Measurements from ENCODE around the gene FNDC11. TPM values are rescaled to one million over a fixed set of nuclear protein-coding genes. Genes with fewer than 3 reads are reported as not detected.

FNDC11 gene
- total RNA-seq, 2 experiments from 2014 or later, result 1.7 to 1.8 TPM

- DNase-seq (peak in 3 of 14 experiments; percentile 1 to 31 (median 6)), ATAC-seq (ENCODE audit: poor library complexity) (no peak)
- intact Hi-C loops (cut with DNase I, micrococcal nuclease), result no loop called here
- Mint-ChIP-seq H3K27me3 (peaks cover 10% of the 10 kb centered on the region), H3K9me3 (peaks cover 4% of the 10 kb centered on the region), H3K4me3 (peak overlapping the region; percentile 88), H3K4me1 (ENCODE audit: low read depth) (peaks cover 11% of the 10 kb centered on the region), H3K36me3 (ENCODE audit: low read depth) (peaks cover 6% of the 10 kb centered on the region), H3K27ac (peak overlapping the region; percentile 65)
- Histone ChIP-seq H3K4me3 (ENCODE audit: low read length) (no peak overlapping the region), H3K4me1 (ENCODE audit: insufficient read depth, low read length) (peaks cover 28% of the 10 kb centered on the region), H3K27me3 (ENCODE audit: control insufficient read depth in 1 of 2, insufficient read depth in 2 of 2, low read length in 2 of 2) (no peaks in the 10 kb centered on the region), H3K9me3 (ENCODE audit: control insufficient read depth in 1 of 2, insufficient read depth in 1 of 2, low read length in 2 of 2) (peaks cover 0 to 6% of the 10 kb centered on the region in 2 experiments), H3K27ac (ENCODE audit: low read depth in 1 of 2, low read length in 2 of 2) (no peak overlapping the region), H3K36me3 (ENCODE audit: insufficient read depth, low read length) (peaks cover 12% of the 10 kb centered on the region)
- TF ChIP-seq, protein P1, sequence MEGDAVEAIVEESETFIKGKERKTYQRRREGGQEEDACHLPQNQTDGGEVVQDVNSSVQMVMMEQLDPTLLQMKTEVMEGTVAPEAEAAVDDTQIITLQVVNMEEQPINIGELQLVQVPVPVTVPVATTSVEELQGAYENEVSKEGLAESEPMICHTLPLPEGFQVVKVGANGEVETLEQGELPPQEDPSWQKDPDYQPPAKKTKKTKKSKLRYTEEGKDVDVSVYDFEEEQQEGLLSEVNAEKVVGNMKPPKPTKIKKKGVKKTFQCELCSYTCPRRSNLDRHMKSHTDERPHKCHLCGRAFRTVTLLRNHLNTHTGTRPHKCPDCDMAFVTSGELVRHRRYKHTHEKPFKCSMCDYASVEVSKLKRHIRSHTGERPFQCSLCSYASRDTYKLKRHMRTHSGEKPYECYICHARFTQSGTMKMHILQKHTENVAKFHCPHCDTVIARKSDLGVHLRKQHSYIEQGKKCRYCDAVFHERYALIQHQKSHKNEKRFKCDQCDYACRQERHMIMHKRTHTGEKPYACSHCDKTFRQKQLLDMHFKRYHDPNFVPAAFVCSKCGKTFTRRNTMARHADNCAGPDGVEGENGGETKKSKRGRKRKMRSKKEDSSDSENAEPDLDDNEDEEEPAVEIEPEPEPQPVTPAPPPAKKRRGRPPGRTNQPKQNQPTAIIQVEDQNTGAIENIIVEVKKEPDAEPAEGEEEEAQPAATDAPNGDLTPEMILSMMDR (IDR thresholded peaks at IDR 0.05), result no peak
- ChIA-PET POLR2A (interaction anchor here (0.5 kb wide), 1 partner anchor 205 kb away, joined by 3 read pairs; no protein-coding TSS in a partner anchor), CTCF (interaction anchor here (1.3 kb wide), 1 partner anchor 21 kb away, joined by 4 read pairs; no protein-coding TSS in a partner anchor)
Observed at GRCh38 chr20:63517376-63518309, 36.3 kb upstream of the FNDC11 start.

GRCh38 chr20:63518351-63518861, 35.6 kb upstream of the FNDC11 start:
- Histone ChIP-seq H3K9me3 (ENCODE audit: control insufficient read depth in 1 of 2, insufficient read depth in 1 of 2, low read length in 2 of 2) (peaks cover 0 to 12% of the 10 kb centered on the region in 2 experiments), H3K4me3 (ENCODE audit: low read length) (no peak overlapping the region), H3K27me3 (ENCODE audit: control insufficient read depth in 1 of 2, insufficient read depth in 2 of 2, low read length in 2 of 2) (no peaks in the 10 kb centered on the region), H3K36me3 (ENCODE audit: insufficient read depth, low read length) (peaks cover 18% of the 10 kb centered on the region), H3K4me1 (ENCODE audit: insufficient read depth, low read length) (peaks cover 29% of the 10 kb centered on the region), H3K27ac (ENCODE audit: low read depth in 1 of 2, low read length in 2 of 2) (no peak overlapping the region)
- TF ChIP-seq, protein P1 (IDR thresholded peaks at IDR 0.05), result no peak
- intact Hi-C loops (cut with DNase I, micrococcal nuclease), result no loop called here
- peak in 3 of 14 experiments; percentile 1 to 34 (median 3) for DNase-seq
- peak overlapping the region; percentile 88 for H3K4me3 Mint-ChIP-seq
- CTCF ChIA-PET, result interaction anchor here (1.2 to 1.3 kb wide), 2 partner anchors 21 to 22 kb away, joined by 4 read pairs; no protein-coding TSS in a partner anchor
- POLR2A ChIA-PET, result no interaction called here
- peaks cover 12% of the 10 kb centered on the region for H3K36me3 Mint-ChIP-seq (ENCODE audit: low read depth)
- peaks cover 1% of the 10 kb centered on the region for H3K9me3 Mint-ChIP-seq
- H3K27ac Mint-ChIP-seq, result no peak overlapping the region
- H3K27me3 Mint-ChIP-seq, result peaks cover 2% of the 10 kb centered on the region
- H3K4me1 Mint-ChIP-seq (ENCODE audit: low read depth), result peaks cover 13% of the 10 kb centered on the region
- ATAC-seq (ENCODE audit: poor library complexity), result no peak

DNA sequence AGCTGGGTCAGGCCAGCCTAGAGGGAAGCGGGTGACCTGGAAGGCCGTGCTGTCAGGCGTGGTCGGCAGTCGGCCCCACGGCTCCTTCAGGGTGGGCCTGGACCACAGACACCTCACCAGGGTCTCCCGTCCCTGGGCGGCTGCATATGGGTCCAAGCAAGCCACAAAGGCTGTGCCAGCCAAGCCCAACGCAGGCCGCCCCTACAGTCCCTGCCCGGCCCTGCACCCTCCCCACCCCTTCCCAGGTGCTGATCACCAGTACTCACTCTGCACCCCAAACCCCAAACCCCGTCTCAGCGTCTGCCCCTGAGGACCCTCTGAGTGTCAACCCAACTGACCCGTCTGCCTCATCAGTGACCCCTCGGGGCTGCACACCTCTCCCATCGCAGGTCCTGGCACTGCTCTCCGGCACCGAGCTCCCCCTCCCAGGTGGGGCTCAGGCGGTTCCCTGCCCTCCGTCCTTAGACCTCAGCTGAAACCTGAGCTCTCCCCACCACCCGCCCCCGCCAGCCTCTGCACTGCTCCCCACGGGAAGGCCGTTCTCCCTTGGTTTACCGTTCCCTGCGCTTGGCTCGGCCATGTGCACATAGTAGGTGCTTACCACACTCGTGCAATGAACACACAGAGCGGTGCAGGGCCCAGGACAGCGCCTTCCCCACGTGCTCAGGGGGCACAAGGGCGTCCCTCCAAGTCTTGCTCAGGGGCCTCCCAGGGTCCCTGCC, 34.9 kb upstream of the FNDC11 start:
- CTCF ChIA-PET, result interaction anchor here (1.2 to 2.4 kb wide), 2 partner anchors 18 to 23 kb away, joined by 4 to 18 read pairs; partner anchors contain the start of gene PTK6
- no peaks in the 10 kb centered on the region for H3K27me3 ChIP-seq (ENCODE audit: control insufficient read depth in 1 of 2, insufficient read depth in 2 of 2, low read length in 2 of 2)
- DNase-seq, result peak in 3 of 14 experiments; percentile 2 to 46 (median 6)

More for the DNA sequence above, 34.9 kb upstream of the FNDC11 start:
- POLR2A ChIA-PET, result interaction anchor here (3.0 kb wide), 1 partner anchor 461 kb away, joined by 7 read pairs; the partner anchor contains the start of genes PRPF6 and SAMD10
- Histone ChIP-seq H3K27ac (ENCODE audit: low read depth in 1 of 2, low read length in 2 of 2) (no peak overlapping the region), H3K4me1 (ENCODE audit: insufficient read depth, low read length) (peaks cover 29% of the 10 kb centered on the region), H3K4me3 (ENCODE audit: low read length) (peak overlapping the region; percentile 64), H3K9me3 (ENCODE audit: control insufficient read depth in 1 of 2, insufficient read depth in 1 of 2, low read length in 2 of 2) (peaks cover 0 to 19% of the 10 kb centered on the region in 2 experiments), H3K36me3 (ENCODE audit: insufficient read depth, low read length) (peaks cover 23% of the 10 kb centered on the region)
- Mint-ChIP-seq H3K36me3 (ENCODE audit: low read depth) (peaks cover 19% of the 10 kb centered on the region), H3K4me1 (ENCODE audit: low read depth) (peaks cover 13% of the 10 kb centered on the region), H3K27ac (peak overlapping the region; percentile 69), H3K27me3 (no peaks in the 10 kb centered on the region), H3K9me3 (peaks cover 3% of the 10 kb centered on the region), H3K4me3 (peak overlapping the region; percentile 83)
- TF ChIP-seq, protein P1 (IDR thresholded peaks at IDR 0.05), result no peak
- ATAC-seq (ENCODE audit: poor library complexity), result no peak
- intact Hi-C loops (cut with DNase I, micrococcal nuclease), result loop anchor here (1.0 kb wide), 1 partner anchor 23 kb away; no protein-coding TSS in a partner anchor
